Lung microvascular endothelial cell (primary cell): ENCODE measurements around the gene CTDNEP1. TPM values are rescaled to one million over a fixed set of nuclear protein-coding genes. Genes with fewer than 3 reads are reported as not detected.

ENCODE experiments used
- DNase-seq, 2 donors: peaks; one replicate each; pipeline versions ENCODE4 v3.0.0 to v3.0.0-alpha.2; 2010; ENCODE audit warnings: low read depth in 2 of 2
- total RNA-seq: library from RNA; depleted of rRNA; stranded (reverse); fragments of >200 nt; gene quantifications from 2 replicates; pipeline ENCODE4 v1.2.1, GENCODE V29; 2014

CTDNEP1 gene
- total RNA-seq, 1 donor from 2014 or later = 25.2 TPM

DNA sequence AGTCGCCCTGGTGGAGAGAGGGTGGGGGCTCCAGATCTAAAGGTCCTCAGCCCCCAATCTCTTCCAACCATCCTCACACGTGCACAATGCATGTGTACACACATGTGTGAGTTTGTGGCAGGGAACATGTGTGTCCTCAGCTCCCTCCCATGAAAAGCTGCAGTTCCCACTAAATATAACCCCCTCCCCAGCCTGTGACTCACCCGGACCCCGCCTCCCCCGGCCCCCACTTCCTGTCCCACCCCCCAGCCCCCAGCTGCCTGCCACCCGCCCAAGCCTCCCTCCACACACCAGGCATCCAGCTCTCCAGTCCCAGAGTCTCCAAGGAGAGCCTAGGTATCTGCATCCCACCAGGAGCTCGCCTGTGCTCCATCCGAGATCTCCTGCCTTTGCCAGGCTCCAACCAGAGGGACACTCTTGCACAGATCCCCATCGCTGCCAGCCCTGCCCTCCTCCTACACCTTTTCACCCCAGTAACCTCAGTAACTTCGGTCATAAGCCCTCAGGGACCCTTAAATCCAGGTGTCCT lies 35.8 kb downstream of the CTDNEP1 start:
- DNase-seq = peak in 1 of 2 donors; percentile 32

- DNase-seq = no peak
Observed at GRCh38 chr17:7215136-7215638, 36.3 kb downstream of the CTDNEP1 start.

- peak; percentile 97 to 99 for DNase-seq
Observed at GRCh38 chr17:7214300-7215135, 37.0 kb downstream of the CTDNEP1 start.

- peak; percentile 80 to 88 for DNase-seq
Observed at GRCh38 chr17:7213895-7214299, 37.6 kb downstream of the CTDNEP1 start.

DNA sequence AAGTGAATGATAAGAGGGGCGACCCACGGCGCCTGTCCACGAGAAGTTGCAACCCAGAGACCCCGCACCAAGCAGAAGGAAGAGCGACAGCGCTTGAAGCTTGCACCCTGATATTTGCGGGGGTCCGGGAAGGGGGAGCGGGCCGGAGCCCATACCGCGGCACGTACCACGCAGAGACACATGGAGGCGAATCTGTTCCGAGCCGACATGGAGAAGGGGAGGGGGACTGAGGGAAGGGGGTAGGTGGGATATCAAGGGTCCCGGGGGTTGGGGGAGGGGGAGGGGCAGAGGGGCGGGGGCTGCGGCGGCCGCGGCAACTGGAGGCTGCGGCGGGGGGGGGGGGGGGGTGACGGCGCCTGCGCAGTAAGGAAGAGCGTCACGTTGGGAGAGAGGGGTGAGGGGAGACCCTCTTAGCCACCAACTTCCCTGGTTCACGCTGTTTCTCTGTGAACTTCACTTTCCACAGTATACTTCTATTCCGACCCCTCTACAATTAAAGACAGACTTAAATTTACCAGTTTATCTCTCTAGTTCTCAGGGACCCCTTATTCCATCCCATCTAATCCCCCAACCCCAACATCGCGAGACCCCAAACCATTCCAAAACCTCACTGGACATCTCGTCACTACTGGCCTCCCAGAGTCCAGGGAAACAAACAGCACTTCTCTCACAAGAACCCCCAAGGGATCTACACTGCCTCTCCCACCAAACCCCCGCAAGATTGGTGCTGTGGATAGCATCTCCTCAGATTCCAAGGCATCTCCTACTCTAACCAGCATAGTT lies 39.9 kb downstream of the CTDNEP1 start:
- DNase-seq = no peak

GRCh38 chr17:7208754-7209460 lies 42.6 kb downstream of the CTDNEP1 start:
- no peak for DNase-seq

DNA sequence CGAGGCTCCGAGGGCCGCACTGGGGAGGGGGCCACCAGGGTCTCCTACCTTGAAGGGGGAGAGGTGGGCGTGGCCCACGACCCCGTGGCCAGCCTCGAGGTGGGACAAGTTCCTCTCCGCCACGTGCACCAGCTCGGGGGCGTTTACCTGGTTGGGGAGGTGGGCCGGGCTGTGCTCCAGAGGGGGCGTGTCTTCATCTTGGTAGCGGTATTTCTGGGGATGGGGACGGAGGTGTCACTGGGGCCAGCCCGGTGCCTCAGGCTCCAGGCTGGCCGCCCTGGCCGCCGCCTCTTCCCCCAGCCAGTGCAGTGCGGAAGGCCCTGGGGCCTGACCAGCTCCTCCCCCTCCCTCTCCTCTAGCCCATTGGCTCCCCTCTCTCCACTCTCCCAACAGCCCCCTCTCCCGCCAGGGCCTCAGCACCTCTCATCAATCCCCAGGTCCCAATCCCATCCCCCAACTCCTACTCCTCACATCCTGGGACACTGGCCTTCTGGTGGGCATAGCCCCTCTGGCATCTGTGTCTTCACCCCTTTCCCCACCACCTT lies 43.4 kb downstream of the CTDNEP1 start:
- no peak for DNase-seq

GRCh38 chr17:7207120-7208001 lies 44.2 kb downstream of the CTDNEP1 start:
- DNase-seq = no peak

DNA sequence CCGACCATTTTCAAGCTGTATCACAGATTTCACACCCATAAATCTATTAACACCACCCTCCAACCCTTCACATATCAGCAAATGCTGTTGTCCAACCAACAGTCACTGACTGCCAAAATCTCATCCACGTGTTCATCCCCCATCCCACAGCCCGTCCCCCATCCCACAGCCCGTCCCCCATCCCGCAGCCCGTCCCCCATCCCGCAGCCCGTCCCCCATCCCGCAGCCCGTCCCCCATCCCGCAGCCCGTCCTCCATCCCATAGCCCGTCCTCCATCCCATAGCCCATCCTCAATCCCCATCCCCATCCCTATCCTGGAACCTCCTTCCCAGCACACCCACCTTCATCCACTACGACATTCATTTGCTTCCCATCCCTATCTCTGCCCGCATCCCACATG lies 46.0 kb downstream of the CTDNEP1 start:
- DNase-seq = peak in 1 of 2 donors; percentile 33

- DNase-seq = peak; percentile 70 to 71
Observed at GRCh38 chr17:7204828-7205461, 46.6 kb downstream of the CTDNEP1 start.

DNA sequence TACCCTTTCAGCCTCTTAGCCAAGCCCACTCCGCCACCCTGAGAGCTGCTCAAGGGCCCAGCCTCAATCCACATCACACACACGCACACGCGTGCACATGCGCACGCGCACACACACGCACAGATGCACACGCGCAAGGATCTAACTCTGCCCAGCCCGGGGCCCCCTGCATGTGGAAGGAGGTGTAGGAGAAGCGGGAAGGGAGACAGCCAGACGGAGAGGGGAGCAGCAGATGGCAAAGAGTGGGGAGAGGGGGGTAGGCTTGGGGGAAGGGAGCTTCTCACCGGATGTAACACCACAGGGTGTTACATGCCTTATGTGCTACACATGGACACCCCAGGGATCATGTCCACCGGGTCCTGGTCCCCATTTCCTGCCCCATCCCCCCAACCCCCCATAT lies 47.2 kb downstream of the CTDNEP1 start:
- no peak for DNase-seq

DNA sequence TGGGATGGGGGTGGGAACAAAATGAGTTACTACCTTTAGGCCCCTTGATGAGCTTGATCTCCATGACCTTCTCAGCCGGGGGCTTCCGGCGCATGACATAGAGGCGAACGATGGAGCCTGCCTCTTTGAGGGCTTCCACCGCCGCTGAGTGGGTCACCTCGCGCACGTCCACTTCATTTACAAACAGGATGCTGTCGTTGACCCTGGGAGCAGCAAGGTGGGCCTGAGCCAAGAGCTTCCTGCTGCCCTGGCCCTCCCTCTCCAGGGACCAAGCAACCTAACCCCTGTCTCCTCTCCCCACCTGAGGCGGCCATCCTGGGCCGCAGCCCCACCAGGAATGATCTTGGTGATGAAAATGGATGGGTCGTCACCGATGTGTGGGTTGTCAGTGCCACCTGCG lies 48.1 kb downstream of the CTDNEP1 start:
- no peak for DNase-seq

DNA sequence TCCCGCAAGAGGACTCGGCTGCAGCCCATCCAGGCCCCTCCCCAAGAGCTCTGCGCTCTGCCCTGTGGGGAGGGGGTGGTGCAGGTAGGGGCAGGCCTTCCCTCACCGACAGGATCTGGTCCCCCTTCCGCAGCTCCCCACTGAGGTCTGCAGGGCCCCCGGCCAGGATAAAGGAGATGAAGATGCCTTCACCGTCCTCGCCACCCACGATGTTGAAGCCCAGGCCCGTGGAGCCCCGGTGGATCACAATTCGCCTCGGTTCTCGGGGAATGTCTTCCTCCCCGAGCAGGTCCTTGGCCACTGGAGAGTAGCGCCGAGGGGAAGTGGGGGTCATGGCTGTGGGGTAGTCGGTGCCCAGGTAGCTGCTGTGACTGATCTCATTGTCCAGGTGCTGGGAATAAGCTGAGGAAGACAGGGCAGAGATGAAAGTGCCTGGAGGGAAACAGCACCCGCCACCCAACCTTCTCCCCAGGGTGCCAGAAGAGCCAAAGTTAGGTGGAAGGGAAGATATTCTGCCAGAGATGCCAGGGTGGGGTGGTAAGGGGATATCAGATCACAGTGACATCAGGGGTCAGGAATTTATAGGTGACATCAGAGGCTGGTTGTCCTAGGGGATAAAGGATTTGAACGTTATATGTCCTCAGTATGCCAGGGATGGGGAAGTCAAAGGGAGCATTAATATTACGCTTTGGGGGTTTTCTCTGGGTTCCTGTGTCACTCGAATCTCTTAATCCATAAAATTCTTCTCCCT lies 54.7 kb downstream of the CTDNEP1 start:
- no peak for DNase-seq

- no peak for DNase-seq
Observed at GRCh38 chr17:7195971-7196370, 55.6 kb downstream of the CTDNEP1 start.

Other genes starting within 250 kb of the CTDNEP1 start
- 34.2 and 60.7 TPM in 2 replicates for gene RNASEK, start 239.1 kb downstream of the CTDNEP1 start, total RNA-seq
- gene BCL6B, start 228.7 kb downstream of the CTDNEP1 start, total RNA-seq = 54.5 and 59.9 TPM in 2 replicates
- gene SLC16A13, start 215.7 kb downstream of the CTDNEP1 start, total RNA-seq = 1.3 and 2.4 TPM in 2 replicates
- 0.22 and 1.2 TPM in 2 replicates for gene SLC16A11, start 207.6 kb downstream of the CTDNEP1 start, total RNA-seq
- 0.99 and 1.7 TPM in 2 replicates for gene CLEC10A, start 171.5 kb downstream of the CTDNEP1 start, total RNA-seq
- not detected in 2 replicates for gene ASGR2, start 136.9 kb downstream of the CTDNEP1 start, total RNA-seq
- gene ASGR1, start 72.4 kb downstream of the CTDNEP1 start, total RNA-seq = 14.4 and 28.8 TPM in 2 replicates
- 5.4 and 9.1 TPM in 2 replicates for gene DLG4, start 31.9 kb downstream of the CTDNEP1 start, total RNA-seq
- gene ACADVL, start 31.8 kb downstream of the CTDNEP1 start, total RNA-seq = 205 and 242 TPM in 2 replicates
- 25.1 and 31.9 TPM in 2 replicates for gene DVL2, start 17.2 kb downstream of the CTDNEP1 start, total RNA-seq
- 30.9 and 38.5 TPM in 2 replicates for gene PHF23, start 12.3 kb downstream of the CTDNEP1 start, total RNA-seq
- 124 and 130 TPM in 2 replicates for gene GABARAP, start 9.3 kb downstream of the CTDNEP1 start, total RNA-seq
- 26.6 and 32.7 TPM in 2 replicates for gene ELP5, start 481 bp upstream of the CTDNEP1 start, total RNA-seq
- gene CLDN7, start 10.7 kb upstream of the CTDNEP1 start, total RNA-seq = 0.99 and 7.0 TPM in 2 replicates
- 0.22 and 0.60 TPM in 2 replicates for gene SLC2A4, start 30.0 kb upstream of the CTDNEP1 start, total RNA-seq
- gene YBX2, start 42.9 kb upstream of the CTDNEP1 start, total RNA-seq = under 0.01 TPM in 2 replicates
- gene EIF5A, start 55.9 kb upstream of the CTDNEP1 start, total RNA-seq = 385 and 487 TPM in 2 replicates
- 22.9 and 33.5 TPM in 2 replicates for gene GPS2, start 63.6 kb upstream of the CTDNEP1 start, total RNA-seq
- 7.4 and 13.1 TPM in 2 replicates for gene NEURL4, start 77.6 kb upstream of the CTDNEP1 start, total RNA-seq
- gene ACAP1, start 84.8 kb upstream of the CTDNEP1 start, total RNA-seq = 0.40 and 0.44 TPM in 2 replicates
- 2.4 and 3.8 TPM in 2 replicates for gene KCTD11, start 100.4 kb upstream of the CTDNEP1 start, total RNA-seq
- not detected in 2 replicates for gene TMEM95, start 103.4 kb upstream of the CTDNEP1 start, total RNA-seq
- 1.5 and 1.8 TPM in 2 replicates for gene TNK1, start 129.4 kb upstream of the CTDNEP1 start, total RNA-seq
- gene PLSCR3, start 142.8 kb upstream of the CTDNEP1 start, total RNA-seq = 15.0 and 19.4 TPM in 2 replicates
- 141 and 232 TPM in 2 replicates for gene TMEM256, start 152.4 kb upstream of the CTDNEP1 start, total RNA-seq
- 1.2 and 1.3 TPM in 2 replicates for gene NLGN2, start 156.1 kb upstream of the CTDNEP1 start, total RNA-seq
- not detected in 2 replicates for gene SPEM1, start 168.6 kb upstream of the CTDNEP1 start, total RNA-seq
- not detected in 2 replicates for gene SPEM2, start 173.9 kb upstream of the CTDNEP1 start, total RNA-seq
- not detected in 2 replicates for gene SPEM3, start 177.1 kb upstream of the CTDNEP1 start, total RNA-seq
- gene TMEM102, start 183.7 kb upstream of the CTDNEP1 start, total RNA-seq = 6.1 and 9.3 TPM in 2 replicates
- 0.20 and 0.22 TPM in 2 replicates for gene FGF11, start 187.8 kb upstream of the CTDNEP1 start, total RNA-seq
- gene CHRNB1, start 193.3 kb upstream of the CTDNEP1 start, total RNA-seq = 8.1 and 9.2 TPM in 2 replicates
- 6.3 and 8.5 TPM in 2 replicates for gene ZBTB4, start 227.9 kb upstream of the CTDNEP1 start, total RNA-seq
- gene SLC35G6, start 229.7 kb upstream of the CTDNEP1 start, total RNA-seq = not detected in 2 replicates
- 56.0 and 70.0 TPM in 2 replicates for gene POLR2A, start 232.6 kb upstream of the CTDNEP1 start, total RNA-seq